KG1 (cell line): ENCODE results near the gene TMEM132D.

Source experiments
- DNase-seq: peaks from one replicate; lab custom pipeline; 2025; lab: John Stamatoyannopoulos, UW

The TMEM132D gene

DNA sequence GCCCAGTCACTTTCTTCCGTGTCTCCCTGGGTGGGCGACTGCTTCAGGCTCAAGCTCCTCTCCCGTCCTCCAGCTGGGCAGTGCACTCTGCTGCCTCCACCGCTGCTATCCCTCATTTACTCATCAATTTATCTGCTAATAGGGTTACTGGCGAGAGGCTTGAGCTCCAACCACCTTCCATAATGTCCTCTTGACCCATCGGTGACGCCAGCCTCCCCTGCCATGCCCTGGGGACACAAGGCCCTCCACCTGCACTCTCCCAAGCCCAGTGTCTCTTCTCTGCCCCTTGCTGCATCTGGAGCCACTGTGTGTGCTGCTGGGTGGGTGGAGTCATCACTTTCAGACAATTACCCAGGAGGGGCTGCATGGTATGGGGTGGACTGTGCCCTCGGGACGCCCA is 78.5 kb downstream of the TMEM132D start:
- no peak for DNase-seq

DNA sequence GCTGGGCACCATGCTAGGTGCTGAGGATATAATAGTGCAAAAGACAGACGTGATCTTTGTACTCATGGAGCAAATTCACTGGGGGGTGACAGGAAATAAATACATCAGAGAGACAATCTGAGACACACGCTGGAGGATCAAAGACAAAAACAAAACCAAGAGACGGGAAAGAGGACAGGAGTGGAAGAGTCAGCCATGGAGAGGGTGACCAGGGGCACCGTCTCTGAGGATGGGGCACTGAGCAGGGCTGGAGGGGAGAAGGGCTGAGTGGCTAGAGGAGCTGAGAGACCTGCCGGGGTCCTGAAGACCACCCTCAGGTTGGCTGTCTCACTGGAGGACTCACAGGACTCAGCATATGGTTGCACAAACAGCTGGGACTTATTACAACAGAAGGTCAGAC is 81.9 kb downstream of the TMEM132D start:
- no peak for DNase-seq

DNA sequence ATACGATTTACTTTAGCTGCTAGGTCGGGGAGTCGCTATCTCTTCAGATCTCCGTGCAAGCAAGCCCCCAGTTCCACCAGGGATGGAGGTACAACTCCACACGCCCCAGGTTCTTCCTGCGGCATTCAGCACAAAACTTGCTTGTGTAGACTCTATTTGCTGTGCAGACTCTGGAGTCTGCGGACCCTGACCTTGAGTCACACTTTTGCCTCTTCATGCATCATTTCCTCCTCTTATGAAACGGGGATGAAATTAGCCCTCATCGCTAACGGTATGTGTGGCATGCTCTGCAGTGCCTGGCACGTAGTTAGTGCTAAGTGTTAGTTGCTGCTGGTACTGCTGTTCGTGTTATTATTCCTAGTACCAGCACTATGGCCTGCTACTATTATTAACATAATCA is 84.4 kb downstream of the TMEM132D start:
- DNase-seq = no peak

DNA sequence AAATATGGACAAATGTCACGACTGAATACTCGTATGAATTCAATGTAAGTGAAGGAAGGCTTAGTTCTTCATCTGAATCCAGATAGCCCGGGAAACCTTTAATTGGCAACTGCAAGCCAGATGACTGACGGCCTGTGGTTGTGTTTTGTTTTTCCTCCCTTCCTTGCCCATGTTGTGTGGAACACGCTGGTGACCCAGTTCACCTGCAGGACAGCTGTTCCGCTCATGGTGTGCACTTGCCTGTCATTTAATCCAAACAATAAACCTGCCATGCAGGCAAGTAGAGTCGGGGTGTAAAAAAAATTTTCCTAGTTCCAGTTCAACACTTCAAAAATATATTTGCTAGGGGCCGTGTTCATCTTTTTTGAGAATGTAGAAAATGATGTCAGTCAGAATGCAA is 88.0 kb downstream of the TMEM132D start:
- no peak for DNase-seq

DNA sequence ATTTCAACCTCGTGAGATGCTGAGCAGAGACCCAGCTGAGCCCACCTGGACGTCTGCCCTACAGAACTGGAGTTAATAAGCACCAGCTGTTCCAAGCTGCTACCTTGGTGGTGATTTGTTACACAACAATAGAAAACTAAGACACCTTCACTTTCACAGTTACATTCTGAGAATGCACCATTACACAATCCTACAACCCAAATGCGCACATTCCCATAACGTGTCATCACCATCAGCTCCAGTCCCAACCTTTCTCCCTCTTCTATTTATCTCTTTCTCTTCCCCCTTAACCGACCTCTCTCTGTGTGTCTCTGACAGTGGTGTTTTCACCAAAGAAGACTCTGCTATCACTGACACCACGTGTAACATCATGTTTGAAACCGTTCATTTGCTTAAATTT is 91.9 kb downstream of the TMEM132D start:
- DNase-seq = no peak

DNA sequence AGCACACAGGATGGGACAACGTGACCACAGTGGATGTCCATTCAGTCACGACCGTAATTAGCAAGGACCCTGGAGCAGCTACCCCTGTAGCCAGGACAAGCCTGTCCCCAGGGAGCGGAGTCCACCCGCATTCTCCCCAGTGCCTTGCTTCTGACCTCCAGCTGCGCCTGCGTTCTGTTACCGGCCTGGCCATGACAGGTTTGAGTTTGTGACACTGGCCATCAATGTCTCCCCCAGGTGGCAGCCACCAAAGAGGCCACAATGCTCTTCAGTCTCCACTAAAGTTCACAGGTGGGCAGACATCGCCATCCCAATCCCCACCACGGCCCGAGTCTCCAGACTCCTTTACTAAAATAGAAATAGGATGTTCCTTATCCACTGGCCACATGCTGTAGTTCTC is 96.7 kb downstream of the TMEM132D start:
- no peak for DNase-seq

DNA sequence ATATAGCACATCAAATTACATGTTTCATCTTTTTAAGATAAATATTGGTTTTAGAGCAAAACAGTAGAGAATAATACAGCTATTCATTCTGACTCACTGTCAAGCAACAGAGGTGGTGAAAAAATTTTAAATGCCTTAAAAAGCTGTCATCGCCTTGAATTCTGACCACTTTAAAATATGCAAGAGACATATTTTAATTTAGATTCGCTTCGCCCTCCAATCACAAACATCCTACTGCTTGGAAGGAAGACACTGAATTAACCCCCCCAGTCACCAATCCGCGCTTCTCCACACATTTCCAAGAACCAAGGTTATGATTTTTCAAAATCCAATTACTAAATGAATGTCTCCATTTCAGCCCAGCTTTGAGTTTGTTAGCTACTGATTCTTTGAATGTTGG is 112.4 kb downstream of the TMEM132D start:
- no peak for DNase-seq

DNA sequence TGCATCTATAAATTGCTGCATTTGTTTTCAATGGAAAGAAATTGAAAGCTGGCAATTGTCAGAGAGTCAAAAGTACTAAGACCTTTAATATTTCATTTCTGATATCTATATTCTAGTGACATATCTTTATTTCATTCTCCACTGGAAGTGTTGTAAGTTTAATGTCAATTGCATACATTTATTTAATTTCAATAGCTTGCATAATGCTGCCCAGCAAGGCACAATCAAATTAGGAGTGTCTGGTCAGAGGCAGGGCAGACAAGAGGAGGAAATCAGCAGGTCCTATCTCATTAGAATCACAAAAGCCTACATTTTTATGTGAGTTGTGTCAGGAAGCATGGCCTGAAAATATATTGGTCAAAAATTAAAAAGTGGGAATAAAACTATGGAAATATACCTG is 112.9 kb downstream of the TMEM132D start:
- no peak for DNase-seq

DNA sequence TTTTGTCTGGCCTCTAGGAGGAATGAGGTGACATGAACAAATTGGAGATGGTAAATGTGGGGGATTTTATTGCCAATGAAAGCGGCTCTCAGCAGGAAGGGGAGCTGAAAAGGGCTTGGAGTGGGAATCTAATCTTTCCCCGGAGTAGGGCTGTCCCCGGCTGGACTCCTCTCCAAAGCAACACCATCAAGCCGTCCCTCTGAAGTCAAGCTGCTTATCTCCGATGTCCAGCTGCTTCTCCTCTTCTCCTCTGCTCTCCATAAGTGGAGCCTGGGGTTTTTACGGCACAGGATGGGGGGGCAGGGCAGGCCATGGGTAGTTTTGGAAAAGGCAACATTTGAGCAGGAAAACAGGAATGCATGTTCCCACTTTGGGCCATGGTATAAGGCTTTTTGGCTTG is 113.5 kb downstream of the TMEM132D start:
- DNase-seq = no peak

DNA sequence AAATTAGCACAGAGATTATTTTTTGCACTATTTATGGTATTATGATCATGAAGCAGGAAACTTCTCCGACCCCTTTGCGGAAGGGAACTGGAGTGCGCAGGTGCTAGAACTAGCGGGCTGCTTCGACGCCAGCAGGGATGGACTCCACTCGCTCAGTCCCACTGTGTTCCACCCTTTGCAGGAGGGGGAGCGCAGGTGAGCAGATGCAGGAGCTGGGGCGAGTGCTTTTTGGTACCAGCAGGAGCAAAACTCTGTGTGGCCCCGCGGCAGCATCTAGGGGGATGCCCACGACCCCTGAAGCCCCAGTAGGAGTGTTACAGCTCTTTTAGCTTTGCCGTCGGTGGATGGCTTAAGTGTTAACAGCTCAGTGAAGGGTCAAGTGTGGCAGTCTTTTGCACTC is 113.9 kb downstream of the TMEM132D start:
- DNase-seq = no peak

DNA sequence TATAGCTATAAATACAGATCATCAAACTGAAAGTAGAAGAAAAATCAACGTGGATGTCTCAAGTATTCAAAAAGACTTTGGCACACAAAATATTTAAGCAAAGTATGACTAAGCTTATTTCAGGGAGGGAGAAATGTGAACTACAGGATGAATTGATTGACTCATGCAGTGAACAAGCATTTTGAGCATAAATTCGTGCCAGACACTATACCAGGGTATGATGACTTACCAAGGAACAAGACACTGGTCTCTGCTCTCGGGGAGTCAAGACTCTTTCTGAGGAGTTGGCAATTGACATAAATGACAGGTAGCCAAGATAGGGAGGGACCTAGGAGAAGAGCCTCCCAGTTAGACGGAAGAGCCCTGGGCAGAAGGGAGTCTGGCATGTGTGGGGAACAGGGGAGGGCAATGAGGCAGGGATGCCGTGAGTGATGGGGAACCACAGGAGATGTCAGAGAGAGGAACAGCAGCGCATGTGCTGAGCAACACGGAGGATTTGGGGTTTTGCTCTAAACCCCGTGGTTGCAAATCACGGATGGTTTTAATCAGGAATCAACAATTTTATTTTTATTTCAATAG is 115.2 kb downstream of the TMEM132D start:
- no peak for DNase-seq

DNA sequence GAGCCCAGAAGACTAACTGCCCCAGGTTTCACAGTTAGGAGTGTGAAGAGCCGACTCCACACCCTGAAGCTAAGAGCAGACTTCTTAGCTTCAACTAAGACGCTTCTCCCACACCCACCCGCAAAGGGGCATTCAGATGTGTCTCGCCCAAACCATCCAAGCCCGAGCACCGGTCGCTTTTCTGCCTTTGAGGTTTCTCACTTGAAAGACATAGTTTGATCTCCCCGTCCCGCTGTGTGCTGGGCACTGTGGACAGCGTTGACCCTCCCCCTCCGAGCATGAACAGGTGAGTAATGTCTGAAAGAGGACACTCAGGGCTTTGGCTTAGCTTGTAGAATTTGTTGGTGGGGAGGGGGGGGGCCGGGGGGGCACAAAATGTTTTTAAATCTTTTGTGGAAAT is 123.8 kb downstream of the TMEM132D start:
- no peak for DNase-seq

DNA sequence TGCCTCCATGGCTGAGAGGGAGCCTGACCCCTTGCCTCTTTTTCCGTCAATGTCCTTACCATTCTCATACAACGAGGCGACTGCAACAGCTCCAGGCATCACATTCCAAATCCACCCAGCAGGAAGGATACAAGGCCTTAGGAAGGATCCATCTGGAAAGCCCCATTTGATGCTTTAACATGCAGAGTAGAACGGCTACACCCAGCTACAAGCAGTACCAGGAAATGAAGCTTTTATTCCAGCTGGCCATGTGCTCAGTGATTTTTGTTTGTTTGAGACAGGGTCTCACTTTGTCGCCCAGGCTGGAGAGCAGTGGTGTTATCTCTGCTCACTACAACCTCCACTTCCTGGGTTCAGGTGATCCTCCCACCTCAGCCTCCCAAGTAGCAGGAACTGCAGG is 124.8 kb downstream of the TMEM132D start:
- DNase-seq = no peak

DNA sequence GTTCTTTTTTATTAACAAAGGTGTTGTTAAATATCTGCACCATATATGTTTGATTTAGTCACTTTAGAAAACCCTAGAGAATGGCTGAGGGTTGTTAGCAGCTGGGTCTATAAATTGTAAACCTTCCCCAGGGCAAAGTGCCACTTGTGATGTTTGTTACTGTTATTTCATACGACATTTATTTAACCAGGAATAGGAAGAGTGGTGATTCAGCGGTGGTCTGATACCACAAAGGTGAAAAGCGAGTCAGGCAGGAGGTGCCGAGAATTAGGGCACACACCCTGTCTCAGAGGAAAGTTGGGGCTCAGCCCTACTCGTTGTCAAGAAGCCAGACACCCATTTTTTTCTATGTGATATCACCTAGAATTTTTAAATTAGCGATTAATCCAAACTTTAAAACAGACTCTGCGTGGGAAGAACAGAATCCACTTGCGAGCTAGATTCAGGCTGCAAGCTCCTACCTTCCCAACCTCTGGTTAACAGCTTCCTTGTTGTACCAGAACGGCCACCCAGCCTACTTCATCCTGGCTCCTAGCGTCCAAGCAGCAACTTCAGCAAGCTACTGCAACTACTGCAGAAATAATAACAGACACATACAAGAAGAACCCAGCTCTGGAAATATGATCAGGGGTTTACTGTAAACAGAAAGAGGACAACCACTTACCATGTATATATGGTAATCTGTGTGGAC is 126.7 kb downstream of the TMEM132D start:
- DNase-seq = no peak

DNA sequence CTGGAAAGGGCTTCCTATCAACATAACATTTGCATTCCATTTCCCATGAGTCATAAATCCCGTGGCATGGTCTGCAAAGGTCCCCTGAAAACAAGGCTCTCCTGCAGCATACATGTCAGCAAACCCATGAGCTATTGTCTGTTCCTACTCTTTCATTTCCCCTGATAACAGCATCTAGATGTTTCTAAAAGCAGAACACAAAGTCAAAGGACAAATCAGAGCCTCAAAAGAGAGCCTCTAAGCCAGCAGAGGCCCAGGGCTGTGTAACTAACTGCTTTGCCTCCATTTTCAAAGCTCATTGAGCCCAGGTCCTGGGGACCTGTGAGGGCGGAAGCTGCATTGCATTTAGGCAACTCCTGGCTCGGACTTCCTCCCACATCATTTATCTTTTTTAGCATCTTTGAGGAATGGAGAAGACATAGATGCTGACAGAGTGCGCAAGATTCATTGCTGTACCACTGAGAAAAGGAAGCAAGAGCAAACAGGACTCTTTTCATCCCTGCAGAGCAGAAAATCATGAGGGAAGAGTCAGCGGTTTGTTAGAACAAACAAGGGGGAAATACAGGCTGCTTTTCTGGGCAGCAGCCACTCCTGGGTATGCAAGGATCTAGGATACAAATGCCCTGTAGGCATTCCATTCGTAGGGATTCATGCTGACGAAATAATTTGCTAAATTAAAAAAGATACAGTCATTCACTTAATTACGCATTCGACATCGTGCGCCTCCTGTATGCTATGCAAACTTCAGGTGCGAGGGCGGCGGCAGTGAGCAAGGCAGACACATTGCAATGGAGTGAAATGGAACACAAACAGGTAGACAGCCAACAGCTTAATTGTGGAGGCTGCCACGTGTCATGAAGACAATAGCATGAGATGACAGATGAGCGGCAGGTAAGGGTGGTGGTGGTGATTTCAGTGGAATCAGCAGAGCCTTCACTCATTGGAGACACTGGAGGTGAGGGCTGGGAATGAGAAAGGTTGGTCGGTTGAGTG is 131.0 kb downstream of the TMEM132D start:
- DNase-seq = no peak

DNA sequence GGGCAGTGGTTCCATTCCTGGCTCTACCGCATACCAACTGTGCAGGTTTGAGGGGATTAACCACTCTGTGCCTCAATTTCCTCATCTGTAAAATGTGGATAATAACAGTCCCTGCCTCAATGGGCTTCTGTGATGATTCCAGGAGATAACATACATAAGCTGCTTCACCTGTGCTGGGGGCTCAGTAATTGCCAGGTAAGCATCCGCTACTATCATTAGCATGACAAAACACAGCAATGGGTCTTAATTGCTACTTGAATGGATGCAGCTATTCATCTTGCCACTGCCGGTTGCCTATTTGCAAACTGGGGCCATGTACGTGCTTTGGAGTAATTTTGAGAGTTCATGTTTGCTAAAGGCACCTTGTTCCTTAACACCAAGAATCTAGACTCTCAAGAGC is 132.6 kb downstream of the TMEM132D start:
- DNase-seq = no peak

DNA sequence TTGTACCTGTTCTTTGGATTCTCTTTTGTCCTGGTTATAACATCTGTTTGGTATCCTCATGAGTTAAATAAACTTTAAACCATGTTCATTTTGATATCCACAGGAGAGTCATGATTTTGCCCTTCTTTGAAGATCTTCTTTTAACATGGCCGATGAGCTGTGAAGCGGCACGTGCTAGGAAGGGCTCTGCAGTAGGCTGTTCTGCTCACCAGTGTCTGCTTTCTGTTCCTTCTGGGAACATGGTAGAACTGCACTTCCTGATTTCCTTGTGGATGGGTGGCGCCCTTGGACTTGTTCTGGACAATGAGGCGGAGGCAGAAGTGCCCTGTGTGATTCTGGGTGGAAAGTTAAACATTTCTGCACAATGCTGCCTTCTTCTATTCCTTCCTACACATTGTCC is 138.1 kb downstream of the TMEM132D start:
- DNase-seq = no peak

DNA sequence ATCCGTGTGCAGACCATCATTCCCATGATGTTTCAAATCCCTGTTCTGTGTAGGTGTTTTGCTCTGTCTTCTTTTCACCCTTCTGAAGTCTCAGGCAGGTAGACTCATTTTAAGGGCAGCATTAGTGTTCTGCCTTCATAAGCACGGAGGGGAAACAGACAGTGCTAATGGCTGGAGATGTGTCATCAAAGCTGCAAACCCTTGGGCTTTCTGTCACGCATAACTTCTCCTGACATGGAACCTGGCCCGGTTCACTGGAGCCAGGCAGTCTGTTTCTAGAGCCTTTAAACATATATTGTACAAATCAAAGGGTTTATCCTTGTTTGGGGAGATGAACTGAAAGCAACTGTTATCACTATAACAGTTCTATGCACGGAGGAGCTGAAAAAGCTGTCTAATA is 141.4 kb downstream of the TMEM132D start:
- DNase-seq = no peak

DNA sequence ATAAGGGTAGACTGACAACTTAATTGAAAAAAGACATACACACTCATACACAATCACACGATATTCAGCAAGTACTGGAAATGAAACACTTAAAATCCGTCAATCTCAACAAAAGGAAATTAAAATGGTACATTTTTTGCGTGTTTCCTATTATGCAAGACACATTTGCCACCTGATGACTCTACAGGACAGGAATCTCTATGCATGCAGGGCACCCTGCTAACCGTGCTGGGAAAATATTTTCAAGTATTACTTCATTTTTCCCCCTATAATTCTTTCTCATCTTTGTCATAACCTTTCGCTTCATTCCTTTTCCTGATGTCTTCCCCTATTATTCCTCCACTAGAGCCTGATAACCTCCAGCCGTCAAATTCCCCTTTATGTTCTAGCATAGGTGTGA is 150.2 kb downstream of the TMEM132D start:
- no peak for DNase-seq

DNA sequence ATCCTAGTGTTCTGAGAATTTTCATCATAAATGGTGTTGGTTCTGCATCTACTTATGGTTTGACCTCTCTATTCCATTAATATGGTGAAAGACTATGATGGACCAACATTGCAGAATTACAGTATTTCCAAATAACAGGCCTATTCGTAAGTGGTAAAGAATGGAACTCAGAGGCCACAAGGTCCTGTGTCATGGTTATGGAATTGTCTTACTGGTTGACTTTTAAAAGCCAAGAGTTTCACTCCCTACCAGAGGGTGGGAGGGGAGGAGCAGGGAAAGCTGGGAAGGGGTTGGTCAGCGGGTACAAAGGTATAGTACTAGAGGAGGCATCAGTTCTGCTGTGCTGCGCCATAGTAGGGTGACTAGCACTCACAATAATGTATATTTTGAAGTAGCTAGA is 153.4 kb downstream of the TMEM132D start:
- no peak for DNase-seq

DNA sequence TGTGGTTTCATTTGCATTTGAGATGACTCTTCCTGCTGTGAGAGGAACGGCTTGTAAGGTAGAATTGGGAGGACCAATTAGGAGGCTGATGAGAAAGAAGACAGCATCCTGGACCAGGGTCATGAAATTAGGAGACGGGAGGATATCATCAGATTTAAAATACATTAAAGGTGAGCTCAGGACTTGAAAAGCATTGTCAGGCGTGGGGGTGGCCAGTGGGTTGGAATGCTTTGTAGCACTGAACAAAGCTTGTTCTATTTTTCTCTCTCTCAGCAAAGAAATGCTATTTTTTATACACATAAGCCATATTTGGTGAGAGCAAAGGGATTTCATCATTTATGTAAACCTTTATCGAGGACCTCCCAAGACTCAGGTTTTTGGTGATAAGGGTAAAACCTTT is 157.5 kb downstream of the TMEM132D start:
- DNase-seq = no peak

DNA sequence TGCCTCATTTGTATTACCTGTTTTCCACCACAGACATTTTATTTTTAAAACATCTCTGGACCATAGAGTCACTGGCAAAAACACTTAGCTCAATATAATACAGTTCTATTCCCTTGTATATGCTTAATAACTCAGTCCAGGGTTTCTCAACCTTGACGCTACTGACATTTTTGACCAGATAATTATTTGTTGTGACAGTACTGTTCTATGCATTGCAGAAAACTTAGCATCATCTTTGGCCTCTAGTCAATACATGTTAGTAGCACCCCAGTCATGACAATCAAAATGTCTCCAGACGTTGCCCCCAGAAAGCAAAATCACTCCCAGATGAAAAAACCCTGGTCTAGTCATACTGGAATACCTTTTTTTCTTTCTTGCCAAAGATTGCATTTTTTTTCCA is 174.7 kb downstream of the TMEM132D start:
- DNase-seq = no peak

DNA sequence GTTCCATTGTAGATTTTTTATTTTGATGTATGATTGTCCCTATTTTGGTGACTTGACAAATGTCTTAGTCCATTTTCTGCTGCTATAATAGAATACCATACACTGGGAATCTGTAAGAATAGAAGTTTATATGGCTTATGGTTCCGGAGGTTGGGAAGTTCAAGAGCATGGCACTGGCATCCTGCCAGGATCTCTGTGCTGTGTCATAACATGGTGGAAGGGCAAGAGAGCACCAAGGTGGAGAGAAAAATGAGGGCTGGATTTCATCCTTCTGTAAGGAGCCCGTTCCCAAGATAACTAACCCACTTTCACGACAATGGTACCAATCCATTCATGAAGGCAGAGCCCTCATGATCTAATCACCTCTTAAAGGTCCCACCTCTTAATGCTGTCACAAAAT is 176.7 kb downstream of the TMEM132D start:
- DNase-seq = no peak
